Right renal pelvis (tissue), 4 donors: ENCODE data around the gene TEX51. TPM values are rescaled to one million over a fixed set of nuclear protein-coding genes. Genes with fewer than 3 reads are reported as not detected.

Experiments
- DNase-seq, 4 donors: peaks; one replicate each; pipeline ENCODE4 v3.0.0-alpha.2; 2013; ENCODE audit warnings: low read depth in 4 of 4, low spot score in 3 of 4, missing footprints in 1 of 4
- polyA plus RNA-seq, 4 donors: library from polyadenylated mRNA; unstranded; fragments of 120-200 nt; gene quantifications; one replicate each; pipeline ENCODE4 v1.2.1, GENCODE V29; 2013; ENCODE audit not compliant: insufficient read length in 4 of 4

TEX51 gene
- not detected for polyA plus RNA-seq

- DNase-seq = no peak
Measured at GRCh38 chr2:126898636-126899035, at the start of gene TEX51. Gene TEX51, plus strand, starts transcription at chr2:126898890. Its CDS starts 29 bp downstream, at chr2:126898919.

- no peak for DNase-seq
Measured at GRCh38 chr2:126849054-126849453, 49.6 kb upstream of the TEX51 start.

GRCh38 chr2:126849486-126849885, 49.2 kb upstream of the TEX51 start:
- no peak for DNase-seq

GRCh38 chr2:126849991-126850535, 48.6 kb upstream of the TEX51 start:
- no peak for DNase-seq

- no peak for DNase-seq
Measured at GRCh38 chr2:126850940-126851339, 47.8 kb upstream of the TEX51 start.

DNA sequence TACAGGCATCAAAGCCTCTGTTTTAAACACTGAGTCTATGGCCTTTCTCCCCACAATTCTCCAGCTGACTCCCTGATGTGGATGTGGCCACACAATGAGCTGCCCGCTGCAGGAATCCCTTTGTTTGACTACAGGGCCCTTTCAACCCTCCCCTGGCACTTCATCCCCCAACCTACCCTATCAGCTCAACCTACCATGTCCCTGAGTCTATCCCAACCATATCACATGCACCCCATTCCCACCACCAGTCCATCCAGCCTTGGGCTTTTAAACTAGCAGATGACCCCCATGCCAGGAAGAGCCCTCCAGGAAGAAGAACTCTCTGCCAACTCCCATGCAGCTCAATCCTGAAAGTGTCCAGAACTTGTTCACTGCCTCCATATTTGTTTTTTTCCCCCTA, 46.9 kb upstream of the TEX51 start:
- DNase-seq = no peak

- no peak for DNase-seq
Measured at GRCh38 chr2:126852361-126852760, 46.3 kb upstream of the TEX51 start.

- DNase-seq = no peak
Measured at GRCh38 chr2:126855606-126856005, 43.1 kb upstream of the TEX51 start.

DNA sequence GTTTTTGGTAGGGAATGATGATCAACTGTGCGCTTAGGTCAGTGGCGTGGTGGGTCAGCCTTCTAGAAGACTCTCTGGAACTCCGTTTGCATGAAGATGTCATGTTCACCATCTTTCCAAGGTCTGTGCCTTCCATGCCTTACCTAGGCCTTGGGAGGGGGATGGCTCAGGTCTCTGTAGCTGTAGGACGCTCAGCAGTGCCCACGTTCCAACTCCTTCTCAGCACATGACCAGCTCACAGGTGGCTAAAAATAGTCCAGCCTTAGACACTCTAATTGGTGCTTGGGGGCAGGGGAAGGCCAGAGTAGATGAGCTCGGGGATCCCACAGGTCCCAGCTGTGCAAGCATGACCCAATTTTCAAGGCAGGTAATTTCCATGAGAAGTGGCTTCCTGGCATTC, 42.3 kb upstream of the TEX51 start:
- no peak for DNase-seq

DNA sequence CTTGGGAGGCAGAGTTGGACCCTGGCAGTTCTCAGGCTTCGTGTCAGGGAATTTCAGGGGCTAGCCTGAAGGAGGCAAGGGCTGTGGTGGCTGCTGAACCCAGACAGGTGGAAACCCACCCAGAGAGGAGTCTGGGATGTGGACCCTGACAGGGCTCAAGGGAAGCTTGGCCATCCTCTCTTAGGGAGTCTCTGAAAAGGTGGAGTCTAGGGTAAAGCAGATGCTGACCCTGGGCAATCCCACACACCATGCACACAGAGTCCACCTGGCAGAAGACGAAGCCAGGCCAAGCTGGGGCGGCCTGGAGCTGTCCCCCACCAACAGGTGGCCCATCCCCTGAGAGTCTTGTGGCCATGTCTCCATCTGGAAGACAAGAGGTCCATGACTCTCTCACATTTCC, 41.2 kb upstream of the TEX51 start:
- no peak for DNase-seq

GRCh38 chr2:126858013-126858412, 40.7 kb upstream of the TEX51 start:
- DNase-seq = no peak

DNA sequence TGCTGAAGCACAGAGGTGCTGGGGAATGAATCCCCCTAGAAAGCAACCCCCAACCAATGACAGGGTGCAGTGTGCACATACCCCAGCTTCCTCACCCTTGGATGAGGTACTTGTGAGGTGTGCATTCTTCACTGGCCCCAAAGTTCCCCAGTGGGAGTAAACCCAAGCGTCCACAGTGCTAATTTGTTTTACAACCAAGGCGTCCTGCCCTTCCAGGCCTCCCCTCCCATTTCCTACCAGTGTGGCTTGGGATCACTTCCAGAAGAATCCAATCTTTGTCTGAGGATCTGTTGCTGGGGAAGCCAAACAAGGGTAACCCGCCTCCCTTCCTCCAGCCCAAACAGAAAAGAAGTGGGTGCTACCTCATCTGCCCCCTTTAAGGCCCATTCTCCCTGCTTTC, 40.3 kb upstream of the TEX51 start:
- DNase-seq = no peak

- DNase-seq = no peak
Measured at GRCh38 chr2:126858991-126859390, 39.7 kb upstream of the TEX51 start.

DNA sequence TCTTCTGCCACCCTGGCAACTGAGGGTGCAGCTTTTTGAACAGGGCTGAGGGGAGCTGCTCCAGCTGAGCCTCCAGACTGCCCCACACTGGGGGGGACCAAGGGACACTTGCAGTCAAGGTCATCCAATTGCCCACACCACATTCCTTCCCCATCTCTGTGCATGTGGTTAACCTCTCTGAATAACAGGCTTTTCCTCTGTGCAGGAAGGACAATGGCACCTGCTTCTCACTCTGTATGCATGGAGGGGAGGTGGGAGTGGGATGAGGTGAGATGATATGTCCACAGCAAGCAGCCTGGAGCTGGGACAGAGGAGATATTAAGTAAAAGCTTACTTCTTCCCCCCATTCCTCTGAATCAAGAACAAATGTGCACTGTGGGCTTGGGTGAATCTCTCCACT, 39.1 kb upstream of the TEX51 start:
- DNase-seq = no peak

- DNase-seq = no peak
Measured at GRCh38 chr2:126860385-126860784, 38.3 kb upstream of the TEX51 start.

GRCh38 chr2:126862730-126863129, 36.0 kb upstream of the TEX51 start:
- no peak for DNase-seq

DNA sequence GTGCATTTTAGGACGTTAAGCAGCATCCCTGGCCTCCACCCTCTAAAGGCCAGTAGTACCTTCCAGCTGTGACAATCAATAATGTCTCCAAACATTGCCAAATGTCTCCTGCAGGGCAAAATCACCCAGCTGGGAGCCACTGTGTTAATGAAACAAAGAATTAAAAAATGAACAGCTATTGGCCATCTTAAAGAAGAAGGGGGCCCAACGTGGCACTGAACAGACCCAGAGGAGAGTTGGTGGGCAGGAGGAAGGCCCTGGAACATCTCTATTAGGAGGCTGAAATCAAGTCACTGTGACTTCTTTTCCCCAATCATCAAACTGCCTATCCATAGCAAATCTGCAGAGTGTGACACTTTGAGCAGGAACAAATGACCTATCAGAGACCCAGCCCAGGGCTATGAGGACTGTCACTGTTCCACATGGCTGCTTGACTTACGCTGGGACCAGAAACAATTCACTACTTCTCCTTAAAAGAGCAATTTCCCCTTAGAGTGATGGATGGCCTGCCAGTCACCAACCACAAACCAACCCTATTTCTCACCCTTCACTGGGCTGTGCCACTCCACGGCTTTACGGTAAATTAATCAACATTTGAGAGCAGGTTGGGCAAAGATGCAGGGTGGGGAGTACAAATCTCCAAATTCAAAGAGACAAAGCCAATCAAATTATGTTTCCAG, 35.2 kb upstream of the TEX51 start:
- peak in 1 of 4 donors; percentile 15 for DNase-seq

- DNase-seq = no peak
Measured at GRCh38 chr2:126864861-126865260, 33.8 kb upstream of the TEX51 start.

DNA sequence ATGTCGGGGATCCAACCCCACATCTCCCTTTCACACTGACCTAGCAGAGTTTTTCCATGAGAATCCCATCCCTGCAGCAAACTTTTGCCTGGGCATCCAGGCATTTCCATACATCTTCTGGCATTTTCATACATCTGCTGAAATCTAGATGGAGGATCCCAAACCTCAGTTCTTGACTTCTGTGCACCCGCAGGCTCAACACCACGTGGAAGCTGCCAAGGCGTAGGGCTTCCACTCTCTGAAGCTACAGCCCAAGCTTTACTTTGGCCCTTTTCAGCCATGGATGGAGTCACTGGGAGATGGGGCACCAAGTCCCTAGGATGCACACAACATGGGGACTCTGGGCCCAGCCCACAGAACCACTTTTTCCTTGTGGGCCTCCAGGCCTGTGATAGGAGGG, 32.2 kb upstream of the TEX51 start:
- DNase-seq = no peak

DNA sequence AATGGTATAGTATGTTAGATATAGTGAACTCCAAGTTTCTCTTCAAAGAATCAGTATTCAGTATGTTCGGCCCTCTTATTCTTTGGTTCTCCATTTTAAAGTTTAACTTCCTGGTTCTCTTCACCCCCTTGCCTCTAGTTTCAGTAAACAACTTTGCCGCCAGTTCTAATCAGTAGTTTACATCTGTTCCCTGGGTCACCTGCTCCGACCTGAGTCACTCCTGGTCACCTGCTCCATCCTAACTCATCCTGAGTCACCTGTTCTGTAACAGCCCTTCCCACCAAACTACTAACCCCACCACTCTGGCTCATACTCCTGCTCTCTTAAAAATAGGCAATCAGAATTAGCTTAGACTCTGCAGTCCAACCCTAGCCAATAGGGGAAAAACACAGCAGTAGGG, 23.7 kb upstream of the TEX51 start:
- no peak for DNase-seq

DNA sequence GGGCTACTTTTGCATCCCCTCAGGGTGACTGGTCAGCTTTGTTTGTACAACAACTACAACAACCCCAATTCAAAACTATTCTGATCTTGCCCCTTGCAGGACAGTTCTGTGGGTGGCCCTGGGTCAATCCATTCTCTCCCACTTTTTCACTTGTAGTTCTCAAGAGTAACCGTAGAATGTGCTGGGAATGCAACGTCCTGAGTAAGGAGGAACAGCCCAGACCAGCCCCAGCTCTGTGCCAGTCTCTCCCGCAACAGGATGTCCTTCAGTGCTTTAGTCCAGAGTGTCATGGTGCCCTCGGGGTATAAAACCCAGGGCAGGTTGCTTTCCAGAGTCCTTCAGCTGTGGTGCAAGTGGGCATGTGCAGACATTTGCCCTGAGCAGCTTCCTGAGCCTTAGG, 22.1 kb upstream of the TEX51 start:
- no peak for DNase-seq

DNA sequence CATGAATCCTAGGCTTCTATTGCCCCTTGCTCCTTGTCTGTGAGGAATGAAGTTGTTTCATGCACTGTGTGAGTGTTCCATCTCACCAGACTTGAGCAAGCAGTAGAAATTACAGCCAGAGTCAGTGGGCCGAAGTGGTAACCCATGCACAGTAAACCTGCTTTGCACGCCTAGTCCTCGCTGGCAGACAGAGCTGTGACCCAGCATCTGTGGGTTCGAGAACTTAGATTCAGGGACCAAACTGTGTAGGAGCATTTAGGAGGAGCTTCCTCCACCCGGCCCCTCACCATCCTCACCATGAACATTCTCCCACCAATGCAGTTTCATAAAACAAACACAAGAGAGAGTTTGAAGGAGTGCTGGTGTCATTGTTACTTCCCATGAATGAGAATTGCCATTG, 21.6 kb upstream of the TEX51 start:
- no peak for DNase-seq
